Ammon's horn (tissue), 1 donor: Measurements from ENCODE around the gene SMIM13.

Experiments
- DNase-seq: peaks from one replicate; pipeline ENCODE4 v3.0.0-alpha.2; 2016; ENCODE audit warnings: low spot score

Gene SMIM13

GRCh38 chr6:11093626-11094410, at the start of gene SMIM13:
TSS of gene SMIM13 (plus strand) at chr6:11093834. CDS start at chr6:11094314, 480 bp downstream.
- DNase-seq = peak; percentile 99

GRCh38 chr6:11043961-11044711, 49.5 kb upstream of the SMIM13 start, which contains the start of gene ELOVL2:
TSS of gene ELOVL2 (minus strand) at chr6:11044305. CDS start at chr6:11044230, 75 bp downstream.
- DNase-seq = no peak

GRCh38 chr6:11044712-11045167, 48.9 kb upstream of the SMIM13 start:
- no peak for DNase-seq

- DNase-seq = no peak
Measured at GRCh38 chr6:11050731-11051130, 42.9 kb upstream of the SMIM13 start.

- DNase-seq = no peak
Measured at GRCh38 chr6:11053307-11053706, 40.3 kb upstream of the SMIM13 start.

GRCh38 chr6:11054722-11055121, 38.9 kb upstream of the SMIM13 start:
- DNase-seq = no peak

- DNase-seq = no peak
Measured at GRCh38 chr6:11055127-11055627, 38.5 kb upstream of the SMIM13 start.

GRCh38 chr6:11056871-11057270, 36.8 kb upstream of the SMIM13 start:
- no peak for DNase-seq

GRCh38 chr6:11058406-11058805, 35.2 kb upstream of the SMIM13 start:
- DNase-seq = no peak

GRCh38 chr6:11062083-11062482, 31.6 kb upstream of the SMIM13 start:
- no peak for DNase-seq

GRCh38 chr6:11062715-11063114, 30.9 kb upstream of the SMIM13 start:
- peak; percentile 20 for DNase-seq

GRCh38 chr6:11064836-11065235, 28.8 kb upstream of the SMIM13 start:
- DNase-seq = peak; percentile 83

GRCh38 chr6:11065436-11066202, 28.0 kb upstream of the SMIM13 start:
- no peak for DNase-seq

GRCh38 chr6:11066505-11067347, 26.9 kb upstream of the SMIM13 start:
- no peak for DNase-seq

- no peak for DNase-seq
Measured at GRCh38 chr6:11067348-11067747, 26.3 kb upstream of the SMIM13 start.

GRCh38 chr6:11069760-11070159, 23.9 kb upstream of the SMIM13 start:
- DNase-seq = no peak

- no peak for DNase-seq
Measured at GRCh38 chr6:11072101-11072500, 21.5 kb upstream of the SMIM13 start.

- DNase-seq = no peak
Measured at GRCh38 chr6:11076540-11076939, 17.1 kb upstream of the SMIM13 start.

GRCh38 chr6:11078266-11078665, 15.4 kb upstream of the SMIM13 start:
- DNase-seq = no peak

- DNase-seq = no peak
Measured at GRCh38 chr6:11080296-11080695, 13.3 kb upstream of the SMIM13 start.

- DNase-seq = no peak
Measured at GRCh38 chr6:11083491-11083890, 10.1 kb upstream of the SMIM13 start.
